H9 (cell line): ENCODE measurements around the gene BRD7. TPM values are rescaled to one million over a fixed set of nuclear protein-coding genes. Genes with fewer than 3 reads are reported as not detected.

ENCODE experiments used
- DNase-seq: peaks from one replicate; pipeline ENCODE4 v3.0.0-alpha.2; 2017
- H2AFZ ChIP-seq: one replicate; pipeline ENCODE4 v1.6.1; 2013; ENCODE audit warnings: mild to moderate bottlenecking, low read length, control low read depth, moderate library complexity
- H2AK5ac ChIP-seq: 2 replicates; pipeline ENCODE4 v1.6.1; 2013; ENCODE audit warnings: low read length, control low read depth, mixed read lengths; ENCODE audit not compliant: insufficient read length
- H2BK120ac ChIP-seq: one replicate; pipeline ENCODE4 v1.6.1; 2013; ENCODE audit warnings: low read depth, mild to moderate bottlenecking, low read length, control low read depth, inconsistent platforms; ENCODE audit not compliant: poor library complexity, severe bottlenecking
- H2BK12ac ChIP-seq: 2 replicates; pipeline ENCODE4 v1.6.1; 2013; ENCODE audit warnings: low read length, control low read depth, mixed read lengths, low read depth; ENCODE audit not compliant: insufficient read length
- H2BK15ac ChIP-seq: 2 replicates; pipeline ENCODE4 v1.6.1; 2013; ENCODE audit warnings: low read depth, low read length, control low read depth
- H2BK20ac ChIP-seq: one replicate; pipeline ENCODE4 v1.6.1; 2013; ENCODE audit warnings: low read depth, mild to moderate bottlenecking, low read length, control low read depth, inconsistent platforms; ENCODE audit not compliant: poor library complexity, severe bottlenecking
- H2BK5ac ChIP-seq: 2 replicates; pipeline ENCODE4 v1.6.1; 2013; ENCODE audit warnings: low read length, control low read depth, mixed read lengths; ENCODE audit not compliant: insufficient read length
- H3K14ac ChIP-seq: 2 replicates; pipeline ENCODE4 v1.6.1; 2013; ENCODE audit warnings: low read length, control low read depth; ENCODE audit not compliant: insufficient read depth
- H3K18ac ChIP-seq: 2 replicates; pipeline ENCODE4 v1.6.1; 2013; ENCODE audit warnings: low read depth, mild to moderate bottlenecking, mixed read lengths, low read length, control low read depth; ENCODE audit not compliant: insufficient read length
- H3K23ac ChIP-seq: 2 replicates; pipeline ENCODE4 v1.6.1; 2013; ENCODE audit warnings: low read length, control low read depth, mixed read lengths, low read depth; ENCODE audit not compliant: insufficient read length
- H3K23me2 ChIP-seq: 2 replicates; pipeline ENCODE4 v1.6.1; 2013; ENCODE audit warnings: low read depth, mild to moderate bottlenecking, mixed read lengths, low read length, control low read depth; ENCODE audit not compliant: insufficient read length, poor library complexity, severe bottlenecking
- H3K27ac ChIP-seq: 2 replicates; pipeline ENCODE4 v1.5.1; 2013; ENCODE audit warnings: low read length, control low read depth, mixed read lengths, low read depth; ENCODE audit not compliant: insufficient read length
- H3K27me3 ChIP-seq: 2 replicates; pipeline ENCODE4 v1.6.1; 2013; ENCODE audit warnings: low read length, control low read depth, inconsistent platforms; ENCODE audit not compliant: insufficient read depth
- H3K4ac ChIP-seq: 2 replicates; pipeline ENCODE4 v1.6.1; 2013; ENCODE audit warnings: low read depth, mild to moderate bottlenecking, control low read depth, inconsistent platforms, low read length, moderate library complexity
- H3K4me1 ChIP-seq: 2 replicates; pipeline ENCODE4 v1.6.1; 2013; ENCODE audit warnings: low read length, control low read depth, inconsistent platforms; ENCODE audit not compliant: insufficient read depth
- H3K4me2 ChIP-seq: 2 replicates; pipeline ENCODE4 v1.6.1; 2013; ENCODE audit warnings: low read length, control low read depth, mixed read lengths; ENCODE audit not compliant: insufficient read length, insufficient read depth
- H3K56ac ChIP-seq: 2 replicates; pipeline ENCODE4 v1.6.1; 2013; ENCODE audit warnings: low read depth, mild to moderate bottlenecking, mixed read lengths, low read length, control low read depth; ENCODE audit not compliant: insufficient read length
- H3K79me1 ChIP-seq: 2 replicates; pipeline ENCODE4 v1.6.1; 2013; ENCODE audit warnings: low read depth, mild to moderate bottlenecking, moderate library complexity, low read length, control low read depth, inconsistent platforms; ENCODE audit not compliant: insufficient read depth, poor library complexity, severe bottlenecking
- H3K79me2 ChIP-seq: 2 replicates; pipeline ENCODE4 v1.6.1; 2013; ENCODE audit warnings: low read length, control low read depth, inconsistent platforms; ENCODE audit not compliant: insufficient read depth
- H3K9ac ChIP-seq: 2 replicates; pipeline ENCODE4 v1.6.1; 2013; ENCODE audit warnings: low read length, control low read depth, mixed read lengths; ENCODE audit not compliant: insufficient read length; ENCODE audit errors: extremely low read depth
- H3K9me3 ChIP-seq: one replicate; pipeline ENCODE4 v1.6.1; 2013; ENCODE audit warnings: low read depth, low read length, inconsistent platforms; ENCODE audit not compliant: control insufficient read depth
- H3T11ph ChIP-seq: one replicate; pipeline ENCODE4 v1.6.1; 2013; ENCODE audit warnings: mild to moderate bottlenecking, low read length, control low read depth, inconsistent platforms
- H4K20me1 ChIP-seq: one replicate; pipeline ENCODE4 v1.6.1; 2013; ENCODE audit not compliant: control insufficient read depth, insufficient read length, insufficient read depth
- H4K5ac ChIP-seq: 2 replicates; pipeline ENCODE4 v1.6.1; 2013; ENCODE audit warnings: low read depth, mild to moderate bottlenecking, mixed read lengths, low read length, control low read depth; ENCODE audit not compliant: insufficient read length
- H4K8ac ChIP-seq: replicated peaks from 2 replicates; pipeline ENCODE4 v1.6.1; 2013; ENCODE audit warnings: low read length, control low read depth, mixed read lengths, low read depth; ENCODE audit not compliant: insufficient read length
- H4K91ac ChIP-seq: 2 replicates; pipeline ENCODE4 v1.6.1; 2013; ENCODE audit warnings: low read depth, mild to moderate bottlenecking, moderate library complexity, mixed read lengths, low read length, control low read depth; ENCODE audit not compliant: insufficient read length
- H3K27ac Mint-ChIP-seq, 3 experiments: 2 replicates in 2 of 3; 3 replicates in 1 of 3; pipeline ENCODE4 v1.8.0; 2020 to 2021; ENCODE audit warnings: mixed read lengths in 3 of 3, mild to moderate bottlenecking in 1 of 3, moderate library complexity in 1 of 3
- H3K27me3 Mint-ChIP-seq: 2 replicates; pipeline ENCODE4 v1.8.0; 2021; ENCODE audit warnings: low read depth, mild to moderate bottlenecking, moderate library complexity, mixed read lengths
- H3K36me3 Mint-ChIP-seq, 3 experiments: 2 replicates in 2 of 3; 3 replicates in 1 of 3; pipeline ENCODE4 v1.8.0; 2020 to 2021; ENCODE audit warnings: low read depth in 3 of 3, mixed read lengths in 3 of 3; ENCODE audit not compliant: insufficient read depth in 1 of 3
- H3K4me1 Mint-ChIP-seq, 2 experiments: 2 replicates each; pipeline ENCODE4 v1.8.0; 2020; ENCODE audit warnings: mixed read lengths in 2 of 2
- H3K4me3 Mint-ChIP-seq, 2 experiments: 2 replicates in 1 of 2; 3 replicates in 1 of 2; pipeline ENCODE4 v1.8.0; 2020 to 2021; ENCODE audit warnings: mild to moderate bottlenecking in 2 of 2, mixed read lengths in 2 of 2, moderate library complexity in 1 of 2
- H3K9me3 Mint-ChIP-seq, 2 experiments: 2 replicates in 1 of 2; 3 replicates in 1 of 2; pipeline ENCODE4 v1.8.0; 2020; ENCODE audit warnings: mild to moderate bottlenecking in 2 of 2, mixed read lengths in 2 of 2, moderate library complexity in 1 of 2
- CTCF ChIP-seq: fragments of 200-600 bp; sonication (generic); conservative IDR thresholded peaks from 3 replicates; pipeline ENCODE4 v1.8.0; 2021; ENCODE audit warnings: antibody characterized with exemption, mild to moderate bottlenecking
- WGBS: extraction: QIAGEN DNeasy Blood & Tissue Kit; methylation state at CpG from one replicate; pipeline ENCODE4 v1.1.7; 2013; ENCODE audit warnings: missing lambda C conversion rate, low lambda C conversion rate, mixed read lengths; ENCODE audit not compliant: insufficient read length; ENCODE audit errors: extremely low coverage; 5-methylcytosine and 5-hydroxymethylcytosine counted together
- total RNA-seq: library from RNA; stranded (reverse); gene quantifications from 2 replicates; pipeline ENCODE4 v1.2.1, GENCODE V29; 2021

BRD7 gene
- total RNA-seq, 1 experiment from 2014 or later, result 112 TPM

GRCh38 chr16:50340578-50340977, 28.2 kb downstream of the BRD7 start:
- Histone ChIP-seq H3K23ac (no peak overlapping the region), H3K9me3 (no peaks in the 10 kb centered on the region), H2BK12ac (no peak overlapping the region), H3K14ac (no peak overlapping the region), H3K9ac (no peak overlapping the region), H3K27me3 (no peaks in the 10 kb centered on the region), H3K27ac (no peak overlapping the region), H2BK5ac (no peak overlapping the region), H3K4me1 (no peaks in the 10 kb centered on the region; the same call in 1 of the 2 replicates), H3K18ac (no peak overlapping the region), H2BK20ac (no peak overlapping the region), H2BK15ac (no peak overlapping the region), H2AFZ (no peak overlapping the region), H4K91ac (no peak overlapping the region), H2AK5ac (no peak overlapping the region), H2BK120ac (no peak overlapping the region), H3K4ac (no peak overlapping the region), H3K4me2 (no peak overlapping the region), H3K79me2 (no peaks in the 10 kb centered on the region; the same call in 1 of the 2 replicates), H3T11ph (no peak overlapping the region), H4K5ac (no peak overlapping the region), H3K23me2 (no peaks in the 10 kb centered on the region), H3K56ac (no peak overlapping the region), H3K79me1 (no peaks in the 10 kb centered on the region), H4K20me1 (no peaks in the 10 kb centered on the region), H4K8ac (no peak overlapping the region)
- no peak for TF ChIP-seq CTCF
- Mint-ChIP-seq H3K4me1 (peaks cover 16 to 17% of the 10 kb centered on the region in 2 experiments), H3K9me3 (no peaks in the 10 kb centered on the region), H3K27ac (no peak overlapping the region; a peak in 1 of 7 replicates), H3K27me3 (no peaks in the 10 kb centered on the region), H3K4me3 (no peak overlapping the region), H3K36me3 (peaks cover 27 to 63% (median 61%) of the 10 kb centered on the region in 3 experiments)
- no peak for DNase-seq
- no CpG with 5 or more reads among the region's 2 CpGs for WGBS
